Measurements from ENCODE around the gene MMP20. TPM values are rescaled to one million over a fixed set of nuclear protein-coding genes. Genes with fewer than 3 reads are reported as not detected.

The MMP20 gene
- total RNA-seq, 1 experiment from 2014 or later, result 0.30 TPM

GRCh38 chr11:102622258-102622657 is 2.9 kb downstream of the MMP20 start:
- Histone ChIP-seq H3K9me2 (ENCODE audit: insufficient read depth) (no peaks in the 10 kb centered on the region), H4K20me1 (ENCODE audit: insufficient read depth) (no peaks in the 10 kb centered on the region), H2AFZ (ENCODE audit: low read depth, low read length, poor library complexity, severe bottlenecking) (no peak overlapping the region), H3K4me3 (replicated peaks in 1 of 2; ENCODE audit: low read depth in 1 of 2, low read length in 2 of 2) (no peak overlapping the region), H3K27ac (ENCODE audit: low read depth, low read length) (no peak overlapping the region), H3K27me3 (ENCODE audit: insufficient read depth, low read length) (no peaks in the 10 kb centered on the region), H3K4me2 (ENCODE audit: low read length) (no peak overlapping the region), H3K36me3 (ENCODE audit: control insufficient read depth in 1 of 2, insufficient read depth in 2 of 2, low read length in 2 of 2) (no peaks in the 10 kb centered on the region), H3K9me3 (ENCODE audit: control insufficient read depth in 1 of 2, insufficient read depth in 1 of 2, low read depth in 1 of 2, low read length in 2 of 2) (no peaks in the 10 kb centered on the region), H3K4me1 (ENCODE audit: control insufficient read depth in 1 of 2, insufficient read depth in 2 of 2, low read length in 2 of 2) (no peaks in the 10 kb centered on the region), H3K79me2 (ENCODE audit: insufficient read depth, low read length) (no peaks in the 10 kb centered on the region), H3K9ac (ENCODE audit: low read length) (no peak overlapping the region)
- intact Hi-C loops (cut with micrococcal nuclease), result no loop called here
- ChIA-PET CTCF (no interaction called here), RAD21 (ENCODE audit: low non-redundant PET in 1 of 2, low total read pairs in 2 of 2, uncharacterized antibody in 2 of 2, unreplicated experiment in 2 of 2) (no interaction called here), POLR2A (no interaction called here)
- TF ChIP-seq SP1 (IDR thresholded peaks at IDR 0.05; ENCODE audit: low read depth) (no peak), POLR2A (IDR thresholded peaks at IDR 0.05; ENCODE audit: borderline replicate concordance, extremely low read depth, insufficient read depth, insufficient read length) (no peak), FOSL1 (IDR thresholded peaks at IDR 0.05; ENCODE audit: low read depth) (no peak), ZFX (IDR thresholded peaks at IDR 0.05) (no peak), EZH2 (IDR thresholded peaks at IDR 0.05) (no peak), EZH2phosphoT487 (IDR thresholded peaks at IDR 0.05; ENCODE audit: borderline replicate concordance) (no peak), SRF (IDR thresholded peaks at IDR 0.05; ENCODE audit: low read depth) (no peak), RAD21 (IDR thresholded peaks at IDR 0.05; ENCODE audit: low read depth) (no peak), ATF3 (IDR thresholded peaks at IDR 0.05) (no peak), REST (IDR thresholded peaks at IDR 0.05; ENCODE audit: low read depth) (no peak), SIN3A (IDR thresholded peaks at IDR 0.05; ENCODE audit: low read depth) (no peak), TCF7L2 (IDR thresholded peaks at IDR 0.05; ENCODE audit: borderline replicate concordance, extremely low read depth, insufficient read depth, insufficient read length) (no peak), ZNF274 (IDR thresholded peaks at IDR 0.05; ENCODE audit: low read depth, low read length) (no peak), POLR2AphosphoS5 (IDR thresholded peaks at IDR 0.05; ENCODE audit: low read depth, low read length) (no peak), CTCF (IDR thresholded peaks at IDR 0.05 in 2 of 3, conservative IDR thresholded peaks at IDR 0.05 in 1 of 3; ENCODE audit: borderline replicate concordance in 1 of 3, insufficient read depth in 1 of 3, low read depth in 2 of 3, low read length in 2 of 3) (no peak), CBX3 (IDR thresholded peaks at IDR 0.05; ENCODE audit: low read depth) (no peak)
- BruUV-seq (replicated peaks), result no TSS peak
- no peak for DNase-seq (ENCODE audit: low read depth, low spot score)
- no peak for ATAC-seq
